GM18520 (cell line): ENCODE results near the gene ECPAS.
A peak's percentile ranks its signal among the peaks of the same experiment; 100 is the strongest.
"Not testable (repeated sequence)": the region's sequence is repeated elsewhere in the genome, so short reads cannot be mapped to it uniquely, and the experiment has no call there.

Experiments used
- ATAC-seq: cut with Tn5 transposase; IDR thresholded peaks from one replicate; pipeline ENCODE4 v1.9.1; 2021; ENCODE audit not compliant: unreplicated experiment

Gene ECPAS, protein sequence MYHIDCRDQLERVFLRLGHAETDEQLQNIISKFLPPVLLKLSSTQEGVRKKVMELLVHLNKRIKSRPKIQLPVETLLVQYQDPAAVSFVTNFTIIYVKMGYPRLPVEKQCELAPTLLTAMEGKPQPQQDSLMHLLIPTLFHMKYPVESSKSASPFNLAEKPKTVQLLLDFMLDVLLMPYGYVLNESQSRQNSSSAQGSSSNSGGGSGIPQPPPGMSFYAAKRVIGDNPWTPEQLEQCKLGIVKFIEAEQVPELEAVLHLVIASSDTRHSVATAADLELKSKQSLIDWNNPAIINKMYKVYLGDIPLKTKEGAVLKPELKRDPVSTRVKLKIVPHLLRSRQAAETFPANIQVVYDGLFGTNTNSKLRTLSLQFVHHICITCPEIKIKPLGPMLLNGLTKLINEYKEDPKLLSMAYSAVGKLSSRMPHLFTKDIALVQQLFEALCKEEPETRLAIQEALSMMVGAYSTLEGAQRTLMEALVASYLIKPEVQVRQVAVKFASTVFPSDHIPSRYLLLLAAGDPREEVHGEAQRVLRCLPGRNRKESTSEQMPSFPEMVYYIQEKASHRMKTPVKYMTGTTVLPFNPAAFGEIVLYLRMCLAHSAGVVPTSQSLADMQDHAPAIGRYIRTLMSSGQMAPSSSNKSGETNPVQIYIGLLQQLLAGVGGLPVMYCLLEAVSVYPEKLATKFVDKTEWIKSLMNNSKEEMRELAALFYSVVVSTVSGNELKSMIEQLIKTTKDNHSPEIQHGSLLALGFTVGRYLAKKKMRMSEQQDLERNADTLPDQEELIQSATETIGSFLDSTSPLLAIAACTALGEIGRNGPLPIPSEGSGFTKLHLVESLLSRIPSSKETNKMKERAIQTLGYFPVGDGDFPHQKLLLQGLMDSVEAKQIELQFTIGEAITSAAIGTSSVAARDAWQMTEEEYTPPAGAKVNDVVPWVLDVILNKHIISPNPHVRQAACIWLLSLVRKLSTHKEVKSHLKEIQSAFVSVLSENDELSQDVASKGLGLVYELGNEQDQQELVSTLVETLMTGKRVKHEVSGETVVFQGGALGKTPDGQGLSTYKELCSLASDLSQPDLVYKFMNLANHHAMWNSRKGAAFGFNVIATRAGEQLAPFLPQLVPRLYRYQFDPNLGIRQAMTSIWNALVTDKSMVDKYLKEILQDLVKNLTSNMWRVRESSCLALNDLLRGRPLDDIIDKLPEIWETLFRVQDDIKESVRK (N-terminal part only)

DNA sequence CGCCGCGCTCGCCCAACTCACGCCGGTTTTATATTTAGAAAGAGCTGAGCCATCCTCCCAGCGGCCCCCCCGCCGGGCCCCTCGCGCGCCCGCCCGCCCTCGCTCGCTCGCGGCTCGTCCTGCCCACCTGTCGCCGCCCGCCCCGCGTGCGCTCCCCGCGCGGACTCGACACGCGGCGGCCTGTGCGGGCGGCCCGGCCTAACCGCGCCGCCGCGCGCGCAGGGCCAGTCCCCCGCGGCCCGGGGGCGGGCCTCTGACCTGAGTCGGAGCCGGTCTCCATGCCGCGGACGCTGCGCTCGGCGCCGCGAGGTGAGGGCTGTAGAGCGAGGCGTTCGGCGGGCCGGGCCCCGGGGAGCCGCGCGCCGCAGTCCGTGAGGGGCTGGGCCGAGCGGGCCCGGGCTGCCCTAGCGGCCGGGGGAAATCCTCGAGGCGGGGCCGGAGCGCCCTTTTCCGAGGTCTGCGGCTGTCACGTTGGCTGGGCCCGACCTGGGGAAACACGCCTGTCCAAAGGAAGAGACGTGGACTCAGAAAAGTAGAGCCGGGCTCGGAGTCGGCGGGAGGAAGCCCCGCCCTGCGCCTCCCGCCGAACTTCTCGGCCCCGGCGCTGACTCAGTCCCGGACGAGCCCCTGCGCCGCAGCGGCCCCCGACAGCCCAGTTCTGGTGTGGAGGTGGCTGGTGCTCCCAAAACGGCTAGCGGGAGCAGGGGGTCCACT is at the start of gene ECPAS:
Gene ECPAS, minus strand, starts transcription at position 526 of the 714 bp plus-strand sequence. CDS start 11,465 bp downstream, outside the sequence.
- peak; percentile 48 for ATAC-seq

DNA sequence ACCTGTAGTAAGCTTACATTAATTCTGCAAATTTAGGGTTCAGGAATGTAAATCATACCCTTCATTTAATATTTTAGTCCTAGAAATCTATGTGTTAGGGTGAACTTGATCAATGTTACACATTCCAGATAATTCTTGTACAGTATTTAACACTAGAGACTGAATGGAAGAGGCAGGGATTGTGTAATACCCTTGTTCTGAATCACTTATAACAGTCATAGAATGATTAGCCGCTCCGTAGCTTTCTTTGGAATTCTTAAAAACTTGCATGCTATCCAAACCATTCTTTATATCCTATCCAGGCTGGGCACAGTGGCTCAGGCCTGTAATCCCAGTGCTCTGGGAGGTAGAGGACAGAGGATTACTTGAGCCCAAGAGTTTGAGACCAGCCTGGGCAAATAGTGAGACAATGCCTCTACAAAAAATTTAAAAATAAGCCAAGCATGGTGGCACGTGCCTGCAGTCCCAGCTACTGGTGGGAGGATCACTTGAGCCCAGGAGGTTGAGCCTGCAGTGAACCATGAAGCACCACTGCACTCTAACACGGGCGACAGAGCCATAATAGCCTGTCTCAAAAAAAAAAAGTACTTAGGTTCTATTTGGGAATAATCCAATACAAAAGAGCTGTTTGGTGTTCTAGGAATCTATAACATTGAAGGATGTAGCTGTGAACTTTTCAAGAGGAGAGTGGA is 49.1 kb upstream of the ECPAS start:
- no peak for ATAC-seq

DNA sequence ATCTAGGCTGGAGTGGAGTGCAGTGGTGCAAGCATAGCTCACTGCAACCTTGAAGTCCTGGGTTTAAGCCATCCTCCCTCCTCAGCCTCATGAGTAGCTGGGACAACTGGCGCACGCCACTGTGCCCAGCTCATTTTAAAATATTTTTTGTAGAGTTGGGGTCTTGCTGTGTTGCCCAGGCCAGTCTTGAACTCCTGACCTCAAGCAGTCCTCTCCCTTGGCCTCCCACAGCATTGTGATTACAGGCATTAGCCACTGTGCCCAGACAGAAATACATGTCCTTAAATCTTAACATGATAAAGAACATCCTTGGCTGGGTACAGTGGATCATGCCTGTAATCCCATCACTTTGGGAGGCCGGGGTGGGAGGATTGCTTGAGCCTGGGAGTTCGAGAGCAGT is 47.5 kb upstream of the ECPAS start:
- no peak for ATAC-seq

DNA sequence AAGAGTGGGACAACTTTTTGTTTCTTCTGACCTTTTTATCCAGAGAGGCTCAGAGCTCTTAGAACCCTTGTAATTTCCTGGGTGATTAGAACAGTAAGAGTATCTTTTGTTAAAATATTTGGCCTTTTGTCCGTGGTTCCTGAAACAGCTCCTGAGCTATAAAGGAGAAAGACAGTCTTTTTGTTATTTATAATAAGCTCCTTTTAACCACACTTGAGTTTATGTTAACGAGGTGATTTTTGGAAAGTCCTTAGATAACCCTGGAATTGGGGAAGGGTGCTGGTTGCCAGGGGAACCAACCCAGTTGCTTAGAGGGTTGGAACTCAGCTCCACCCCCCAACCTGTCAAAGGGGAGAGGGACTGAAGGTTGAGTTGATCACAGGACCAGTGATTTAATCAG is 45.6 kb upstream of the ECPAS start:
- no peak for ATAC-seq

DNA sequence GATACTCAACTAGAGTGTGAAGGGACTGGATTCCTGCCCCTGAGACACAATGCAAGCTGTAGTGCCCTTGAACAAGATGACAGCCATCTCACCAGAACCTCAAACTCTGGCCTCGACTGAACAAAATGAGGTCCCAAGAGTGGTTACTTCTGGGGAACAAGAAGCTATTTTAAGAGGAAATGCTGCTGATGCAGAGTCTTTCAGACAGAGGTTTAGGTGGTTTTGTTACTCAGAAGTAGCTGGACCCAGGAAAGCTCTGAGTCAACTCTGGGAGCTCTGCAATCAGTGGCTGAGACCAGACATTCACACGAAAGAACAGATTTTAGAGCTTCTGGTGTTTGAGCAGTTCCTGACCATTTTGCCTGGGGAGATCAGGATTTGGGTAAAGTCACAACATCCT is 43.2 kb upstream of the ECPAS start:
- no peak for ATAC-seq

DNA sequence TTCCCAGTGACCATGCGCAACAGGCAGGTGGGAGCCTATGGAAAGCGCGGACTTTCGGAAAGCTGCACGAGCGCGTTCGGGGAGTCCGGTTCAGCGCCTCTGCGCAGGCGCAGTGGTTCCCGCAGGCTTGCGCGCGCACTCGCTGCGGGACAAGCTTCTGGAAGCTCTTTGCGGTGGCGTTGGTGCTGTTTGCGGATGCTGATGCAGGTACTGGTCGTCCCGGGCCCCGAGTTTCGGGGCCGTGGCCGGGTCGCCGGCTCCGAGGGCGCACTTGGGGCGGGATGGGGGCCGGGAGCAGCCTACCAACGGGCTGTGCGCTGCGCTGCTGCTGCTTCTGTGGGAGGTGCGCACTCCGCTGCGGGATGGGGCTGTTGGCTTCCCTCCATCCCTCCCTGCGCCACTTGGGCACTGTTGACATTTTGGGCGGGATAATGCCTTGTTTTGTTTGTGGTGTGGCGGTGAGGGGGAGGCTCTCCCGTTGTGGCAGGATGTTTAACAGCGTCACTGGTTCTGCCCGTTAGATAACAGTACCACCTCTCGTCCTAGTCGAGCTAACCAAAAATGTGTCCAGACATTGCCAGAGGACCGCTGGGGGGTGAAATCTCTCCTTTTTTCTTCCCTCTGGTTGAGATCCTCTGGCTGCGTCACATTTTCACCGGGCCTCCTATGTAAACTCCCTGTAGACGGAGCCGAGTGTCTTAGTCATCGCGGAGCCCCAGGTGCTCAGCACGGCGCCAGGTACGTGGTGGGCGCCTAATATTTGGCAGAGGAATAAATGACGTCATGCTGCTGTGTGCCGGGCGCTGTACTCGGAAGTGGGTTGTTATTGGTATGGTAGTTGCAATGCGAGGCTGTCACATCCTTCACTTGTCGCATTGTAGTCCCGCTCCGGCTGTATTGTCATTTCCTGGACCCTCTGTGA is 41.1 kb upstream of the ECPAS start, which contains the start of gene ZNF483:
Gene ZNF483, plus strand, starts transcription at position 124 of the 922 bp plus-strand sequence. CDS start 2,217 bp downstream, outside the sequence.
- no peak for ATAC-seq

DNA sequence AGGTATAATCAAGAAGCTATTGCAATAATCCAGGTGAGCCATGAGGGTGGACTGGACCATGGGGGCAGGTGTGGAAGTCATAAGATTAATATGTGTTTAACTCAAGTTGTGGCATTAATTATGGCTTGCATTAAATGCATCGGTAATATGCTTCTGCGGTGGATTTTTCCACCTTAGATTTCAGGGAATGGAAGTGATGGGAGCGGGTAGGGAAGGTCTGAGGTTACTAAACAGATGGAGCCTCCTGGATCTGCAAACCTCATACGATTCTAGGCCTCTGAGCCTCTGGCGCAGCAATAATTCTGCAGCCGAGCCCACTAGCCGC is 40.5 kb upstream of the ECPAS start:
- ATAC-seq = no peak

DNA sequence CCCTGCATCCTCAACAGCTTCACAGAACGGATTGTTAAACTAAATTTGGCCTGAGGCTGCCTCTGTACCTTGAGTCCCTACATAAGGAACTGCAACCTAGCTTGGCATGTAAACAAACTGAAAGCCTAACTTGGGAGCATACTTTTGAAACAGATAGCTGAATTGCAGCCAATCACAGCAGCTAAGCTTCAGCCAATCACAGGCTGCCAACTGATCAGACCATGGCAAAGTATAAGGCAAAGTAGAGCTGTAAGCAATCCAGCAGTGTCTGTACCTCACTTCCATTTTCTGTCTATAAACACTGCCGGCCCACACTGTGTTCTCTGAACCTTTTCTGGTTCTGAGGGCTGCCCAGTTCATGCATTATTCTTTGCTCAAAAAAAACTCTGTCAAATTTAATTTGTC is 31.9 kb upstream of the ECPAS start:
- no peak for ATAC-seq

DNA sequence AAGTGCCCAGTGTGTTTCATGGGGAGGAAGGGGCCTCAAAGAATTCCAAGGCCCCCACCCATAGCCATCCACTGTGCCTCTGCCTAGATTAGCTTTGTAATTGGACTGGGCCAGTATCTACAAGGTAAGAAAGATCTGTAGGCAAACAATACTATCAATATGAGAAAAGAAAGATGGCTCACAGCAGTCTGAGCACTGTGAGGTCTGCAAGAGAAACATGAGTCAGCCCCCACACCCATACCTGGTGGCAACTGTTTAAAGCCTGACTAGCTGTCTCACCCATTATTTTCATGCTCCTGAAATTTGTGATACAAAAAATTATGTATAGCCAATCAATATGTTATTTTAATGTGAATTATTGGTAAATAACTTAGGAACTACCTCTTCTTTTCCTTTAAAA is 30.8 kb upstream of the ECPAS start:
- ATAC-seq = no peak

DNA sequence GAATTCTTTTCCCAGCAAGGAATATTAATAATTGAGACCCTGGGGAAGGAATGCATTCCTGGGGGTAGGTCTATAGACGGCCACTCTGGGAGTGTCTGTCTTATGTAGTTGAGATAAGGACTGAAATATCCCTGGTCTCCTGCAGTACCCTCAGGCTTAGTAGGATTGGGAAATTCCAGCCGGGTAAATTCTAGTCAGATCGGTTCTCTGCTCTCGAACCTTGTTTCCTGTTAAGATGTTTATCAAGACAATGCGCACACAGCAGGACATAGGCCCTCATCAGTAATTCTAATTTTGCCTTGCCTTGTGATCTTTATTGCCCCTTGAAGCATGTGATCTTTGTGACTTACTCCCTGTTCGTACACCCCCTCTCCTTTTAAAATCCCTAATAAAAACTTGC is 27.4 kb upstream of the ECPAS start:
- not testable (repeated sequence) for ATAC-seq

DNA sequence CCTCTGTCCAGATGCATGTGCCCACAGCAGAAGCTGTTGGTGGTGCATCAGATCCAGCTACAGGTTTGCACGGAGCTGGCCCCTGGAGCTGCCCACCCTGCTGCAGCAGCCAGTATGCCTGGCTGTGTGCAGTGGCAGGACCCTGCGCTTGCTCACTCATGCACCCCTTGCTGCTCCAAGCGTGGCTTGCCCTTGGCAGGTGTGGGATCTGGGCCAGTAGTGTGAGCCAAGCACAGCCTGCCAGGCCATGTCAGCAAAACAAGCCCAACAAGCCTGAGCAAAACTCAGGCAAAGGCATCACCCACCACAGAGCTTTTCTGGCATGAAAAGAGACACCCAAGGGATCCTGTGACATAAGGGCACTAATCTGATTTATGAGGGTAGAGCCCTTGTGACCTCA is 18.3 kb upstream of the ECPAS start:
- no peak for ATAC-seq

DNA sequence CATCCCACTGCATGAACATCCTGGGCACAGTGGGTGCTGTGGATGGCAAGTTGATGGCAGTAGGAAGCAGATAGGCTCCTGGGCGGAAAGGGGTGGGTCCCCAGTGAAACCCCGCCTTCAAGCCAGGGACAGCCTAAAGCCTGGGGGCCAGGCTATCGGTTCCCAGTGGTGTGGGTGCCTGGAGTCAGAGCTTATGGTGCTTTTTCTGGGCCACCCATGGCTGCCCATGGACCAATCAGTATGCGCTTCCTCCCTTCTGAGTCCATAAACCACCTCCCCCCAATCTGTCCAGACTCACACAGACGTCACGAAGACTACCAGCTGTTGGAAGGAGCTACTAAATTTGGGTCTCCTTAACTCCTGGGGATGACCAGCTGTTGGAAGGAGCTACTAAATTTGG is 17.5 kb upstream of the ECPAS start:
- no peak for ATAC-seq

DNA sequence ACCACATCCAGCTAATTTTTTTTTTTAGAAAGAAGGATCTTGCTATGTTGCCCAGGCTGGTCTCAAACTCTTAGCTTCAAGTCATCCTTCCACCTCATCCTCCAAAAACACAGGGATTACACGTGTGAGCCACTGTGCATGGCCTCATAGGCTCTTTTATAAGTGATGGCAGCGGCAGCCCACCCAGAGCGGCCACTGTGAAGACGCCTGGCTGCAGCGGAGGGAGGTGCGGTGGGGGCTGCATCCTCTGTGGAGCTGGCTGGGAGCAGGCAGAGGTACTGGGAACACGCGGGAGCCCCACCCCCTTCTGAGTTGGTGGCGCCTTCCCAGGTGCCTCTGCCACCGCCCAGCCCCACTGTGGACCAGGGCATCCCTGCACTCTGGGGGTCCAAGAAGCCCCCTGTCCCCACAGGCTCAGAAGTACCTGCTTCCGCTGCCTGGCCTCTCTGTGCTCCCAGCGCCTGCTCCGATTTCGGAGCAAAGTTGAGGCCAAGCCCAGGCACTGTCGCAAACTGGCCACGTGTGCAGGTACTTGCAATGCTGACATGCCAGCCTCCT is 16.9 kb upstream of the ECPAS start:
- no peak for ATAC-seq

DNA sequence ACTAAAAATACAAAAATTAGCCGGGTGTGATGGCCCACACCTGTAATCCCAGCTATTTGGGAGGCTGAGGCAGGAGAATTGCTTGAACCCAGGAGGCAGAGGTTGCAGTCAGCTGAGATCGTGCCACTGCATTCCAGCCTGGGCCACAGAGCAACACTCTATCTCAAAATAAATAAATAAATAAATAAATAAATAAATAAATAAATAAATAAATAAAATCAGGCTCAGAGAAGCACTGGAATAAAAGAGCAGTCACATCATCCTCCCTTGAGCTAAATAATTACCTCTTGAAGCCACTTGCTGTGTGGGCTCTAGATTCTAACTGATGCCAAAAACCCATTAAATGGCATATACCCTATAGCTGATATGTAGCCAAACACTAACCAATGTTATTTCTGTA is 13.0 kb upstream of the ECPAS start:
- not testable (repeated sequence) for ATAC-seq

DNA sequence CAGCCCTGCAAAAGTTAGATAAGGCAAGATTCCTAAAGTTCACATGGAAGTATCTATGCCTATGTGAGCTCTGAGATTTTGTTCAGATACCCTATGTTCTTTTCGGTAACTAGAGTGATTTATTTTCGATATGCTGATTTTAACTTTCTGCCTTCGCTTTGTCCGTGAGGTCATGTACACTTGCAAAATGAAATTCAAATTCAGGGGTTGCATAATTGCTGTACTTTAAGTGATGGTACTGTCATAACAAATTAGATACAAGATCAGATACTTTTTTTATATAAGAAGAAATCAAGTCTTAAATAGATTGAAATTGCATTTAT is 350 bp upstream of the ECPAS start:
- ATAC-seq = no peak

DNA sequence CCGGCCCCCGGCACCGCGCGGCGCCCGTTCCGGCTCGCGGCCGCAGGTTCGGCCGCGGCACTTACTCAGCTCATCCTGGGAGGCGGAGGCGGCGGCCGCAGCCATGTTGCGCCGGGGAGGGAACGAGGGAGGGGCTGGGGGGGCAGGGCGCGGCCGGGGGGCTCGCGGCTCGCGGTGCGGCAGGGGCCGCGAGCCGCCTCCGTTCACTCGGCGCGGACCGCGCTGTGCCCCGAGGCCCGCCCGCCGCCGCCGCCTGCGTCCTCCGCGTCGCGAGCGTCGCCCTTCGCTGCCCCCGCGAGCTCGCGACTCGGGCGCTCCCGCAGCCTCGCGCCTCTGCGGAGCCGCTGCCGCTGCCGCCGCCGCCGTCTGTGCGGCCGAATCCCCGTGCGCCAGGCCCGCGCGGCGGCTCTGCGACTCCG is 735 bp downstream of the ECPAS start:
- ATAC-seq = peak; percentile 23

DNA sequence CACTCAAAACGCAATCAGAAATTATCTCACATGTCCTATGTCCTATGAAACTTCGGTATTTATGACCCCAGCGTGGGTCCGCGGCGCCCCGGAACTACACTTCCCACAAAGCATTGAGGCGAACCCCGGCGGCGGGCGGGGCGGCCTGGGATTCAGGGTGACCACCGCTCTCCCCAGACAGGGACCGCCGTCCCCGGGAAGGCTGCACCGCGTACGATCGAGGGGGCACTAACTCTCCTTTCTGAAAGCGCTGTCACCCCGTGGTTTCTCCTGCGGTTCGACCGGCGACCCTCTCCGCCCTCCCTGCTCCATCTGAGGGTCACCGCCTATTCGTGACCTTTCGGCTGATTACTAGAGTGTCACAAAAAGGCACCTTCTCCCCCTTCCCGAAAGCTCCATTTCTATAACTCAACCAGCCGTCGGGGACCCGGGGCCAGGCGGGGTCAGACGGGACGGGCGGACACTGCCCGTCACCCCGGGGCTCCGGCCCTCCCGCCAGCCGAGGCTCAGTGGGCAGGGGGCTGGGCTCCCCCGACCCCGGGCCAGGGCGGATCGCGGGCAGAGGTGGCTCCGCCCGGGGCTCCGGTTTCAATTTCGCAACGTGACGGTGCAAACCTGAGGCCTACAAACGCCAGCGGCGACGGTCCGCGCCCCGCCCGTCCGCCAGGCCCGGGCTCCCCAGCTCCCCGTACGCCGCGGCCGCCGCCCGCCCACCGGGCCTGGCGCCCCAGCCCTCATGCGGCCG is 1.3 kb downstream of the ECPAS start:
- ATAC-seq = peak; percentile 44
